ENCODE measurements around the gene MICU2. TPM values are rescaled to one million over a fixed set of nuclear protein-coding genes. Genes with fewer than 3 reads are reported as not detected.
A peak's percentile ranks its signal among the peaks of the same experiment; 100 is the strongest.

Gene MICU2
- total RNA-seq, 1 donor from 2014 or later, result 35.7 TPM

DNA sequence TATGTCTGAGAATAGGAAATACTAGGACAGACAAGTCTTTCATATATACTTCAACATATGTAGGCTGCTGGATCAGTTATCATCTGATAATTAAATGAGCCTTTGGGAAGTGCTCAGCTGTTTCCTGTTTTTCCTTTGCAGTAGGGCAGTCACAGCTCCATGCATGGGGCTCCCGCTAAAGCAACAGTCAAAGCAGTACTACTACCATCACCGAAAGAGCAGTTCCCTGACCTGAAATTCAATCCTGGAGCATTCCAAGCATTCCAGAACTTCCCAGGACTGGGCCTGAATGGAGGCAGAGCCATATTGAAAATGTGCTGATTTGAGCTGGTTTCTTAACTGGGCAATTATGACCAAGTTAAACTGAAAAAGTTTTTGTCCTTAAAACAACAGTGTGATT is 20.5 kb downstream of the MICU2 start:
- no peaks in the 10 kb centered on the region for H3K27me3 Mint-ChIP-seq
- H3K4me3 Mint-ChIP-seq, result no peak overlapping the region
- no peak overlapping the region for H3K27ac Mint-ChIP-seq
- H3K4me1 Mint-ChIP-seq (ENCODE audit: unreplicated experiment), result peaks cover 9% of the 10 kb centered on the region
- peaks cover 7% of the 10 kb centered on the region for H3K9me3 Mint-ChIP-seq
- TF ChIP-seq, protein P1, sequence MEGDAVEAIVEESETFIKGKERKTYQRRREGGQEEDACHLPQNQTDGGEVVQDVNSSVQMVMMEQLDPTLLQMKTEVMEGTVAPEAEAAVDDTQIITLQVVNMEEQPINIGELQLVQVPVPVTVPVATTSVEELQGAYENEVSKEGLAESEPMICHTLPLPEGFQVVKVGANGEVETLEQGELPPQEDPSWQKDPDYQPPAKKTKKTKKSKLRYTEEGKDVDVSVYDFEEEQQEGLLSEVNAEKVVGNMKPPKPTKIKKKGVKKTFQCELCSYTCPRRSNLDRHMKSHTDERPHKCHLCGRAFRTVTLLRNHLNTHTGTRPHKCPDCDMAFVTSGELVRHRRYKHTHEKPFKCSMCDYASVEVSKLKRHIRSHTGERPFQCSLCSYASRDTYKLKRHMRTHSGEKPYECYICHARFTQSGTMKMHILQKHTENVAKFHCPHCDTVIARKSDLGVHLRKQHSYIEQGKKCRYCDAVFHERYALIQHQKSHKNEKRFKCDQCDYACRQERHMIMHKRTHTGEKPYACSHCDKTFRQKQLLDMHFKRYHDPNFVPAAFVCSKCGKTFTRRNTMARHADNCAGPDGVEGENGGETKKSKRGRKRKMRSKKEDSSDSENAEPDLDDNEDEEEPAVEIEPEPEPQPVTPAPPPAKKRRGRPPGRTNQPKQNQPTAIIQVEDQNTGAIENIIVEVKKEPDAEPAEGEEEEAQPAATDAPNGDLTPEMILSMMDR (conservative IDR thresholded peaks at IDR 0.05), result no peak
- peaks cover 10% of the 10 kb centered on the region for H3K36me3 Mint-ChIP-seq
- no peak for DNase-seq (ENCODE audit: extremely low spot score, unreplicated experiment)

DNA sequence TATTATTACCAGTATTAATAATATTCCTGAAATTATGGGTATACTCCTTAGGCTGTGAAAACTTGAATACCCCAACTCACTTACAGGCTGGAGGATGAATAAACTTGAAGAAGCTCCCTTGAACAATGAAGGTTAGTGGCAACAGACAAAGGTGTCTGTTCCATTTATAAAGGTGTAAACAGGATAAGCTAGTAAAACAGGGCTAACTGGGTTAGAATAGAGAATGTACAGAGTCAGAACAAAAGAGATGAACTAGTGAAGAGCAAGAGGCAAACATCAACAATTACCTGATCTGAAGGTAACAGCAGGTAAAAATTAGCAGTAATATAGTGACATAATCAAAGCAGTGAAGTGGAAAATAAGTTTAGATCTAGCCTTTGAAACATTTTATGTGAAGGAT is 23.2 kb downstream of the MICU2 start:
- Mint-ChIP-seq H3K4me3 (peak overlapping the region; percentile 48), H3K27ac (peak overlapping the region; percentile 74), H3K27me3 (no peaks in the 10 kb centered on the region), H3K36me3 (peaks cover 10% of the 10 kb centered on the region), H3K9me3 (peaks cover 5% of the 10 kb centered on the region), H3K4me1 (ENCODE audit: unreplicated experiment) (peaks cover 9% of the 10 kb centered on the region)
- no peak for DNase-seq (ENCODE audit: extremely low spot score, unreplicated experiment)
- TF ChIP-seq, protein P1 (conservative IDR thresholded peaks at IDR 0.05), result no peak

DNA sequence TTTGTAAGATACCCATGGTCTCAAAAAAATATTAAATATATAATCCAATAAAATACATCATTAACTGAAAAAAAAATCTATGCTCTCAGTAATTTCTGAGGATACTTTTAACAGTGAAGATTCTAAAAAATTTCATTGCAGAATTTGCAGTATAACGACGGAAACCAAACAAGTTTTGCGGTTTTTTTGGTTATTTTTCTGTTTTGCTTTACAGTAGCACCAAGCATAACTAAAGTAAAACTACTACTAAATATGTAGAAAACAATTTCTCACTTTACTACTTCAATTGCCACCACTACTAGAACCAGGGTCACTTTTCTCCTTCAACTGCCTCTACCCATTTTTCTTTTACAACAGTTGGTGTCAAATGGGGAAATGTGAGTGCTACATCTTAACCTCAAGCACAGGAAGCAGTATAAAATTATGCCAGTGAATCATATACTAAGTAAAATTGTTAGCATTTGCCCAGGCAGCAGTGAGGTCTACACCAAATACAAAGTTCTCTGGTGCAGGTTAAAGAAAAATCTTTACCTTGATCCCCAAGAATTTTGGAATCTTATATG is 24.1 kb downstream of the MICU2 start:
- no peak for DNase-seq (ENCODE audit: extremely low spot score, unreplicated experiment)
- H3K27ac Mint-ChIP-seq, result no peak overlapping the region
- H3K27me3 Mint-ChIP-seq, result no peaks in the 10 kb centered on the region
- H3K4me3 Mint-ChIP-seq, result no peak overlapping the region
- peaks cover 5% of the 10 kb centered on the region for H3K9me3 Mint-ChIP-seq
- H3K4me1 Mint-ChIP-seq (ENCODE audit: unreplicated experiment), result peaks cover 4% of the 10 kb centered on the region
- TF ChIP-seq, protein P1 (conservative IDR thresholded peaks at IDR 0.05), result no peak
- H3K36me3 Mint-ChIP-seq, result peaks cover 10% of the 10 kb centered on the region

DNA sequence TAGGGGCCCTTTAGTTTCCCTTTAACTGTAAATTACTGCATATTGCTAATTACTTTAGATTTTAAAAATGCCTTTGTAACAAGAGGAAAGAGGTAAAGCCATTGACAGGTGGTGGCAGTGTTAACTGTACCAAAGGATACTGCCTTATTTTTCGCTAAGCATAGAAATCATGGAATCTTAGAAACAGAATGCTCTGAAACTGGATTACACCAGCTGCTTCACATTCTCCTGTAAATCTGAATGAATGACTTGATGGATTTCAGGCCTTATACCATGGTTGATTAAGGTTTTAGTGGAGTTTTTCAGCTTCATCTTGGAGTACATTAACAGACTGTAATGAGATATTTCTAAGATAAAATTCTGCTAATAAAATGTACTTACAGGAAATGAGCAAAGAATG is 25.2 kb downstream of the MICU2 start:
- Mint-ChIP-seq H3K27ac (no peak overlapping the region), H3K4me3 (no peak overlapping the region), H3K4me1 (ENCODE audit: unreplicated experiment) (peaks cover 4% of the 10 kb centered on the region), H3K36me3 (peaks cover 15% of the 10 kb centered on the region), H3K27me3 (no peaks in the 10 kb centered on the region), H3K9me3 (peaks cover 5% of the 10 kb centered on the region)
- no peak for DNase-seq (ENCODE audit: extremely low spot score, unreplicated experiment)
- TF ChIP-seq, protein P1 (conservative IDR thresholded peaks at IDR 0.05), result no peak

DNA sequence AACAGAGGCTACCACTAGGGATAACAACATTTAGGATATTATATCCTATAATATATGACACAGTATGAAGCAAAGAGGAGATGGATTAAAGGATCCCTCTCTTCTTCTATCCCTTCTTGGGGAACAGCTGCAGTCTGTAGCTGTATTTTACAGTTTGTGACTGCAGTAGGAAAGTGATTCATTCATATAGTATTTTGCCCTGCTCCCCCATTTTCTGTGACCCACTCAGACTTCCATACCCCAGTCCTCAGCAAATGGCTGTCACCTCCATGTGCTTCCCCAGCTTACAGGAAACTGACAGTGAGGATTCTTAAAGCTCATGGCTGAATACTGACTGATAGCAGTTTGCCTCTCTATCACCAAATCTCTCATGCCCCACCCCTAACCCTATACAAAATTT is 27.5 kb downstream of the MICU2 start:
- H3K4me1 Mint-ChIP-seq (ENCODE audit: unreplicated experiment), result peaks cover 8% of the 10 kb centered on the region
- H3K4me3 Mint-ChIP-seq, result no peak overlapping the region
- H3K36me3 Mint-ChIP-seq, result peaks cover 11% of the 10 kb centered on the region
- DNase-seq (ENCODE audit: extremely low spot score, unreplicated experiment), result no peak
- no peaks in the 10 kb centered on the region for H3K27me3 Mint-ChIP-seq
- H3K27ac Mint-ChIP-seq, result no peak overlapping the region
- TF ChIP-seq, protein P1 (conservative IDR thresholded peaks at IDR 0.05), result no peak
- H3K9me3 Mint-ChIP-seq, result peaks cover 5% of the 10 kb centered on the region

Data from type B pancreatic cell (in vitro differentiated cells).